OCI-LY7 (cell line): ENCODE results near the gene NECAB2. TPM values are rescaled to one million over a fixed set of nuclear protein-coding genes. Genes with fewer than 3 reads are reported as not detected.

ENCODE experiments used
- BruUV-seq: library from RNA; stranded (reverse); fragments of 400-500 nt; replicated peaks from 2 replicates; lab custom pipeline; 2021; lab: Mats Ljungman, UMichigan
- CTCF ChIA-PET: fragments of 300-600 bp; sonication (Branson Sonifier 250); formaldehyde crosslinking; loops from one replicate; lab custom pipeline; 2022; ENCODE audit warnings: antibody characterized with exemption; ENCODE audit not compliant: unreplicated experiment; lab: Charles Lee
- POLR2A ChIA-PET: fragments of 300-600 bp; sonication (Branson Sonifier 250); formaldehyde crosslinking; loops from one replicate; lab custom pipeline; 2022; ENCODE audit warnings: antibody characterized with exemption; lab: Charles Lee
- DNase-seq: peaks from one replicate; pipeline ENCODE4 v3.0.0-alpha.2; 2015; ENCODE audit warnings: low spot score
- H2AFZ ChIP-seq: fragments of 200-600 bp; sonication (generic), shearing (Covaris generic); 2 replicates; pipeline ENCODE4 v1.6.1; 2014; ENCODE audit warnings: mild to moderate bottlenecking, antibody characterized with exemption, low read length, moderate library complexity
- H3K27ac ChIP-seq: fragments of 200-600 bp; sonication (generic); 2 replicates; pipeline ENCODE4 v1.5.1; 2014; ENCODE audit warnings: mixed run types, low read depth, mild to moderate bottlenecking, moderate library complexity, low read length, inconsistent platforms; ENCODE audit not compliant: poor library complexity, severe bottlenecking
- H3K36me3 ChIP-seq: fragments of 200-600 bp; sonication (generic); 2 replicates; pipeline ENCODE4 v1.6.1; 2014; ENCODE audit warnings: mild to moderate bottlenecking, antibody characterized with exemption, low read length, moderate library complexity, mixed read lengths; ENCODE audit not compliant: insufficient read depth
- H3K4me1 ChIP-seq: fragments of 200-600 bp; sonication (generic); 2 replicates; pipeline ENCODE4 v1.5.1; 2014; ENCODE audit warnings: mild to moderate bottlenecking, low read length; ENCODE audit not compliant: insufficient read depth, poor library complexity, severe bottlenecking
- H3K4me2 ChIP-seq: fragments of 200-600 bp; sonication (generic); 2 replicates; pipeline ENCODE4 v1.6.1; 2014; ENCODE audit warnings: mild to moderate bottlenecking, low read length
- H3K4me3 ChIP-seq: fragments of 200-600 bp; sonication (generic); 2 replicates; pipeline ENCODE4 v1.5.1; 2014; ENCODE audit warnings: mild to moderate bottlenecking, low read depth, low read length; ENCODE audit not compliant: poor library complexity, severe bottlenecking
- H3K79me2 ChIP-seq: fragments of 200-600 bp; sonication (generic); 2 replicates; pipeline ENCODE4 v1.6.1; 2016; ENCODE audit warnings: low read depth, mild to moderate bottlenecking, low read length, moderate library complexity, mixed read lengths; ENCODE audit not compliant: insufficient read depth
- H3K9me2 ChIP-seq: fragments of 200-600 bp; sonication (generic); 2 replicates; pipeline ENCODE4 v1.6.1; 2016; ENCODE audit warnings: mild to moderate bottlenecking, low read length, mixed read lengths; ENCODE audit not compliant: insufficient read depth
- H3K9me3 ChIP-seq: fragments of 200-600 bp; sonication (generic); 2 replicates; pipeline ENCODE4 v1.6.1; 2014; ENCODE audit warnings: mild to moderate bottlenecking, mixed run types, low read length, mixed read lengths
- H4K20me1 ChIP-seq: fragments of 200-600 bp; sonication (generic); 2 replicates; pipeline ENCODE4 v1.6.1; 2014; ENCODE audit warnings: mild to moderate bottlenecking, antibody characterized with exemption, low read length, moderate library complexity, mixed read lengths; ENCODE audit not compliant: insufficient read depth
- EZH2phosphoT487 ChIP-seq: fragments of 200-600 bp; sonication (generic); IDR thresholded peaks from 2 replicates; pipeline ENCODE4 v1.6.1; 2018; ENCODE audit warnings: low read depth, borderline replicate concordance, mild to moderate bottlenecking, mixed run types, antibody characterized with exemption, low read length, moderate library complexity, mixed read lengths
- intact Hi-C: fragments of 100-400 bp; cut with micrococcal nuclease; formaldehyde crosslinking; loops from one replicate; pipeline ENCODE4 v1.10.0; 2022; ENCODE audit not compliant: unreplicated experiment
- total RNA-seq, 2 experiments: library from RNA; depleted of rRNA in 1 of 2; stranded (reverse); fragments of >200 nt in 1 of 2; shearing (Covaris generic) in 1 of 2; gene quantifications; 2 replicates each; pipeline ENCODE4 v1.2.3, GENCODE V29; 2014 to 2022
- TF ChIP-seq, protein P1 (sequence below): fragments of 200-600 bp; sonication (generic); conservative IDR thresholded peaks from 2 replicates; pipeline ENCODE4 v1.5.1; 2014; ENCODE audit warnings: mild to moderate bottlenecking, antibody characterized with exemption, low read length, moderate library complexity, mixed read lengths

NECAB2 gene
- total RNA-seq, 2 experiments from 2014 or later, result not detected

- DNase-seq, result peak; percentile 49
- CTCF ChIA-PET, result no interaction called here
- POLR2A ChIA-PET, result no interaction called here
Measured at GRCh38 chr16:83953796-83954576, 14.1 kb upstream of the NECAB2 start.

GRCh38 chr16:83954577-83955016 is 13.4 kb upstream of the NECAB2 start:
- DNase-seq, result no peak
- Histone ChIP-seq H3K4me2 (no peak overlapping the region), H3K9me2 (no peaks in the 10 kb centered on the region), H3K9me3 (no peaks in the 10 kb centered on the region), H2AFZ (no peak overlapping the region), H3K36me3 (no peaks in the 10 kb centered on the region), H3K79me2 (no peaks in the 10 kb centered on the region), H3K4me1 (peaks cover 8% of the 10 kb centered on the region), H4K20me1 (no peaks in the 10 kb centered on the region), H3K27ac (no peak overlapping the region), H3K4me3 (no peak overlapping the region)
- POLR2A ChIA-PET, result no interaction called here
- no peak for TF ChIP-seq EZH2phosphoT487
- TF ChIP-seq, protein P1, sequence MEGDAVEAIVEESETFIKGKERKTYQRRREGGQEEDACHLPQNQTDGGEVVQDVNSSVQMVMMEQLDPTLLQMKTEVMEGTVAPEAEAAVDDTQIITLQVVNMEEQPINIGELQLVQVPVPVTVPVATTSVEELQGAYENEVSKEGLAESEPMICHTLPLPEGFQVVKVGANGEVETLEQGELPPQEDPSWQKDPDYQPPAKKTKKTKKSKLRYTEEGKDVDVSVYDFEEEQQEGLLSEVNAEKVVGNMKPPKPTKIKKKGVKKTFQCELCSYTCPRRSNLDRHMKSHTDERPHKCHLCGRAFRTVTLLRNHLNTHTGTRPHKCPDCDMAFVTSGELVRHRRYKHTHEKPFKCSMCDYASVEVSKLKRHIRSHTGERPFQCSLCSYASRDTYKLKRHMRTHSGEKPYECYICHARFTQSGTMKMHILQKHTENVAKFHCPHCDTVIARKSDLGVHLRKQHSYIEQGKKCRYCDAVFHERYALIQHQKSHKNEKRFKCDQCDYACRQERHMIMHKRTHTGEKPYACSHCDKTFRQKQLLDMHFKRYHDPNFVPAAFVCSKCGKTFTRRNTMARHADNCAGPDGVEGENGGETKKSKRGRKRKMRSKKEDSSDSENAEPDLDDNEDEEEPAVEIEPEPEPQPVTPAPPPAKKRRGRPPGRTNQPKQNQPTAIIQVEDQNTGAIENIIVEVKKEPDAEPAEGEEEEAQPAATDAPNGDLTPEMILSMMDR, result no peak
- BruUV-seq, result no TSS peak
- intact Hi-C loops, result loop anchor here (10.0 kb wide), 2 partner anchors 130 to 220 kb away; no protein-coding TSS in a partner anchor
- CTCF ChIA-PET, result no interaction called here

More at GRCh38 chr16:83953796-83954576, 14.1 kb upstream of the NECAB2 start:
- BruUV-seq, result no TSS peak
- Histone ChIP-seq H3K4me3 (no peak overlapping the region), H3K9me3 (no peaks in the 10 kb centered on the region), H3K36me3 (no peaks in the 10 kb centered on the region), H3K27ac (no peak overlapping the region), H3K79me2 (no peaks in the 10 kb centered on the region), H3K9me2 (no peaks in the 10 kb centered on the region), H2AFZ (no peak overlapping the region), H3K4me2 (no peak overlapping the region), H3K4me1 (peaks cover 8% of the 10 kb centered on the region), H4K20me1 (no peaks in the 10 kb centered on the region)
- intact Hi-C loops, result loop anchor here (10.0 kb wide), 2 partner anchors 129 to 221 kb away; no protein-coding TSS in a partner anchor
- no peak for TF ChIP-seq EZH2phosphoT487
- TF ChIP-seq, protein P1, result peak; percentile 77
